WTC11 (cell line): ENCODE results near the gene RTCA. TPM values are rescaled to one million over a fixed set of nuclear protein-coding genes. Genes with fewer than 3 reads are reported as not detected.

Experiments
- ATAC-seq: fragments of 200-7000 bp; cut with Tn5 transposase; 2 replicates; pipeline ENCODE4 v1.10.0; 2021; ENCODE audit warnings: mild to moderate bottlenecking, moderate library complexity
- CTCF ChIA-PET: fragments of 300-600 bp; sonication (Branson Sonifier 250); formaldehyde crosslinking; loops from one replicate; lab custom pipeline; 2021; ENCODE audit warnings: antibody characterized with exemption; lab: Charles Lee
- POLR2A ChIA-PET: fragments of 350-600 bp; sonication (Branson Sonifier 250); formaldehyde crosslinking; loops from one replicate; lab custom pipeline; 2021; ENCODE audit warnings: antibody characterized with exemption; lab: Charles Lee
- DNase-seq: peaks from one replicate; pipeline ENCODE4 v3.0.0; 2021; ENCODE audit warnings: low spot score
- H3K27ac Mint-ChIP-seq: 2 replicates; pipeline ENCODE4 v1.8.0; 2021; ENCODE audit warnings: mixed read lengths
- H3K27me3 Mint-ChIP-seq: 2 replicates; pipeline ENCODE4 v1.8.0; 2021; ENCODE audit warnings: low read depth, mild to moderate bottlenecking, moderate library complexity, mixed read lengths
- H3K36me3 Mint-ChIP-seq: 2 replicates; pipeline ENCODE4 v1.8.0; 2021; ENCODE audit warnings: mixed read lengths
- H3K4me1 Mint-ChIP-seq: 2 replicates; pipeline ENCODE4 v1.8.0; 2022; ENCODE audit warnings: mixed read lengths
- H3K4me3 Mint-ChIP-seq: 2 replicates; pipeline ENCODE4 v1.8.0; 2021; ENCODE audit warnings: mild to moderate bottlenecking, moderate library complexity, mixed read lengths
- H3K9me3 Mint-ChIP-seq: 2 replicates; pipeline ENCODE4 v1.8.0; 2021; ENCODE audit warnings: mixed read lengths
- ATF3 ChIP-seq: sonication (generic); formaldehyde crosslinking; conservative IDR thresholded peaks from 2 replicates; pipeline ENCODE4 v1.8.1; 2022; ENCODE audit warnings: mild to moderate bottlenecking, missing genetic modification reagents
- CBFB ChIP-seq: sonication (generic); formaldehyde crosslinking; IDR thresholded peaks from 2 replicates; pipeline ENCODE4 v1.8.1; 2022; ENCODE audit warnings: mild to moderate bottlenecking, low read depth, missing genetic modification reagents
- CREB1 ChIP-seq: sonication (generic); formaldehyde crosslinking; IDR thresholded peaks from 2 replicates; pipeline ENCODE4 v1.8.0; 2023; ENCODE audit warnings: mild to moderate bottlenecking, missing genetic modification reagents
- E2F5 ChIP-seq: sonication (generic); formaldehyde crosslinking; IDR thresholded peaks from 2 replicates; pipeline ENCODE4 v1.8.1; 2022; ENCODE audit warnings: mild to moderate bottlenecking, moderate library complexity, missing genetic modification reagents
- ESRRA ChIP-seq: sonication (generic); formaldehyde crosslinking; IDR thresholded peaks from 2 replicates; pipeline ENCODE4 v1.8.1; 2022; ENCODE audit warnings: mild to moderate bottlenecking, missing genetic modification reagents, borderline replicate concordance
- FOXP1 ChIP-seq: sonication (generic); formaldehyde crosslinking; IDR thresholded peaks from 2 replicates; pipeline ENCODE4 v1.8.0; 2022; ENCODE audit warnings: missing genetic modification reagents, mild to moderate bottlenecking, moderate library complexity, borderline replicate concordance
- GTF2I ChIP-seq: fragments of 250-450 bp; sonication (Bioruptor Pico); conservative IDR thresholded peaks from 2 replicates; pipeline ENCODE4 v1.4.0; 2021; ENCODE audit warnings: mild to moderate bottlenecking
- MYBL2 ChIP-seq: sonication (generic); formaldehyde crosslinking; IDR thresholded peaks from 2 replicates; pipeline ENCODE4 v1.8.1; 2023; ENCODE audit warnings: mild to moderate bottlenecking, moderate library complexity, missing genetic modification reagents
- NR1H2 ChIP-seq: sonication (generic); formaldehyde crosslinking; IDR thresholded peaks from 2 replicates; pipeline ENCODE4 v1.9.0; 2021; ENCODE audit warnings: mild to moderate bottlenecking, moderate library complexity, missing genetic modification reagents
- OVOL2 ChIP-seq: fragments of 250-450 bp; sonication (Bioruptor Pico); IDR thresholded peaks from 2 replicates; pipeline ENCODE4 v1.9.0; 2021; ENCODE audit warnings: mild to moderate bottlenecking, borderline replicate concordance
- TEAD1 ChIP-seq: sonication (generic); formaldehyde crosslinking; IDR thresholded peaks from 2 replicates; pipeline ENCODE4 v1.8.0; 2022; ENCODE audit warnings: mild to moderate bottlenecking, missing genetic modification reagents
- ZNF423 ChIP-seq: fragments of 250-450 bp; sonication (Bioruptor Pico); IDR thresholded peaks from 2 replicates; pipeline ENCODE4 v2.1.2; 2022; ENCODE audit warnings: mild to moderate bottlenecking, moderate library complexity
- total RNA-seq: library from RNA; stranded (reverse); gene quantifications from 3 replicates; pipeline ENCODE4 v1.2.3, GENCODE V29; 2021
- TF ChIP-seq, protein P1 (sequence below): sonication (generic); formaldehyde crosslinking; IDR thresholded peaks from 2 replicates; pipeline ENCODE4 v1.8.1; 2023; ENCODE audit warnings: mild to moderate bottlenecking, missing genetic modification reagents, borderline replicate concordance
- TF ChIP-seq, protein P2 (sequence below): fragments of 250-450 bp; sonication (Bioruptor Pico); IDR thresholded peaks from 2 replicates; pipeline ENCODE4 v1.9.0; 2021; ENCODE audit warnings: mild to moderate bottlenecking, borderline replicate concordance
- TF ChIP-seq, protein P3 (sequence below): fragments of 250-450 bp; sonication (Bioruptor Pico); IDR thresholded peaks from 2 replicates; pipeline ENCODE4 v1.9.0; 2021; ENCODE audit warnings: moderate library complexity, mild to moderate bottlenecking, inconsistent platforms, borderline replicate concordance
- TF ChIP-seq, protein P4 (sequence below): sonication (generic); formaldehyde crosslinking; IDR thresholded peaks from 2 replicates; pipeline ENCODE4 v1.8.0; 2022; ENCODE audit warnings: mild to moderate bottlenecking, missing genetic modification reagents

The RTCA gene
- total RNA-seq, 1 experiment from 2014 or later = 35.7 TPM

- TF ChIP-seq E2F5 (CRISPR knock-in tag) (no peak), OVOL2 (CRISPR knock-in tag) (no peak), ZNF423 (CRISPR knock-in tag) (no peak), CBFB (no peak)
Observed at GRCh38 chr1:100277866-100278265, 11.8 kb downstream of the RTCA start (continued).

DNA sequence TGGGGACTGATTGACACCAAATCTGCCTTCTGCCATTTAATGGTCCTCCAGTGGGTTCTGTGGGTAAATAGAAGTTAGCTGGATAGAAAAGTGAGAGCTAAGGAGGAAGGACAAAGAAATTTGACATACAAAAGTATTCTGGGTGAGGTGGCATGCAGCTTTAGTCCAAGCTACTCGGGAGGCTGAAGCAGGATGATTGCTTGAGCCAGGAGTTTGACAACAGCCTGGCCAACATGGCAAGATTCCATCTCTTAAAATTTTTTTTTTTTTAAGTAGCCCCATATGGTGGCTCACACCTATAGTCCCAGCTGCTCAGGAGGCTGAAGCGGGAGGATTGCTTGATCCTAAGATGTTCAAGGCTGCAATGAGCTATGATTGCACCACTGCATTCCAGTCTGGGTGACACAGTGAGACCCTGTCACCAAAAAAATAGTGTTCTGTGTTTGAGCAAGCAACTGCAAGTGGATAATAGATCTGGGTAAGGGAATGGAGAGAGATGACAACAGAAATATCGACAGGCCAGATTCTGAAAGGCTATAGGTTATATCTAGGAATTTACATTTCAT lies 13.4 kb downstream of the RTCA start:
- no peak for ATAC-seq
- Mint-ChIP-seq H3K27ac (no peak overlapping the region), H3K36me3 (peaks cover 57% of the 10 kb centered on the region)

GRCh38 chr1:100279954-100280682 lies 14.1 kb downstream of the RTCA start:
- Mint-ChIP-seq H3K4me1 (no peaks in the 10 kb centered on the region), H3K27me3 (no peaks in the 10 kb centered on the region), H3K27ac (no peak overlapping the region), H3K4me3 (no peak overlapping the region), H3K36me3 (peaks cover 56% of the 10 kb centered on the region), H3K9me3 (no peaks in the 10 kb centered on the region)
- TF ChIP-seq MYBL2 (CRISPR knock-in tag) = no peak
- TF ChIP-seq FOXP1 (CRISPR knock-in tag) = no peak
- TF ChIP-seq, protein P1, sequence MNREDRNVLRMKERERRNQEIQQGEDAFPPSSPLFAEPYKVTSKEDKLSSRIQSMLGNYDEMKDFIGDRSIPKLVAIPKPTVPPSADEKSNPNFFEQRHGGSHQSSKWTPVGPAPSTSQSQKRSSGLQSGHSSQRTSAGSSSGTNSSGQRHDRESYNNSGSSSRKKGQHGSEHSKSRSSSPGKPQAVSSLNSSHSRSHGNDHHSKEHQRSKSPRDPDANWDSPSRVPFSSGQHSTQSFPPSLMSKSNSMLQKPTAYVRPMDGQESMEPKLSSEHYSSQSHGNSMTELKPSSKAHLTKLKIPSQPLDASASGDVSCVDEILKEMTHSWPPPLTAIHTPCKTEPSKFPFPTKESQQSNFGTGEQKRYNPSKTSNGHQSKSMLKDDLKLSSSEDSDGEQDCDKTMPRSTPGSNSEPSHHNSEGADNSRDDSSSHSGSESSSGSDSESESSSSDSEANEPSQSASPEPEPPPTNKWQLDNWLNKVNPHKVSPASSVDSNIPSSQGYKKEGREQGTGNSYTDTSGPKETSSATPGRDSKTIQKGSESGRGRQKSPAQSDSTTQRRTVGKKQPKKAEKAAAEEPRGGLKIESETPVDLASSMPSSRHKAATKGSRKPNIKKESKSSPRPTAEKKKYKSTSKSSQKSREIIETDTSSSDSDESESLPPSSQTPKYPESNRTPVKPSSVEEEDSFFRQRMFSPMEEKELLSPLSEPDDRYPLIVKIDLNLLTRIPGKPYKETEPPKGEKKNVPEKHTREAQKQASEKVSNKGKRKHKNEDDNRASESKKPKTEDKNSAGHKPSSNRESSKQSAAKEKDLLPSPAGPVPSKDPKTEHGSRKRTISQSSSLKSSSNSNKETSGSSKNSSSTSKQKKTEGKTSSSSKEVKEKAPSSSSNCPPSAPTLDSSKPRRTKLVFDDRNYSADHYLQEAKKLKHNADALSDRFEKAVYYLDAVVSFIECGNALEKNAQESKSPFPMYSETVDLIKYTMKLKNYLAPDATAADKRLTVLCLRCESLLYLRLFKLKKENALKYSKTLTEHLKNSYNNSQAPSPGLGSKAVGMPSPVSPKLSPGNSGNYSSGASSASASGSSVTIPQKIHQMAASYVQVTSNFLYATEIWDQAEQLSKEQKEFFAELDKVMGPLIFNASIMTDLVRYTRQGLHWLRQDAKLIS (CRISPR knock-in tag) = no peak
- TF ChIP-seq ESRRA (CRISPR knock-in tag) = no peak
- TF ChIP-seq GTF2I (CRISPR knock-in tag) = no peak
- no peak for TF ChIP-seq ATF3
- no peak for TF ChIP-seq TEAD1
- no peak for ATAC-seq
- ChIA-PET CTCF (no interaction called here), POLR2A (no interaction called here)
- no peak for DNase-seq

More for the DNA sequence above, 13.4 kb downstream of the RTCA start:
- POLR2A ChIA-PET = no interaction called here
- Mint-ChIP-seq H3K4me3 (no peak overlapping the region), H3K27me3 (no peaks in the 10 kb centered on the region), H3K4me1 (no peaks in the 10 kb centered on the region), H3K9me3 (no peaks in the 10 kb centered on the region)
- TF ChIP-seq ATF3 (no peak), CREB1 (no peak), MYBL2 (CRISPR knock-in tag) (no peak), NR1H2 (CRISPR knock-in tag) (no peak)
- TF ChIP-seq, protein P2, sequence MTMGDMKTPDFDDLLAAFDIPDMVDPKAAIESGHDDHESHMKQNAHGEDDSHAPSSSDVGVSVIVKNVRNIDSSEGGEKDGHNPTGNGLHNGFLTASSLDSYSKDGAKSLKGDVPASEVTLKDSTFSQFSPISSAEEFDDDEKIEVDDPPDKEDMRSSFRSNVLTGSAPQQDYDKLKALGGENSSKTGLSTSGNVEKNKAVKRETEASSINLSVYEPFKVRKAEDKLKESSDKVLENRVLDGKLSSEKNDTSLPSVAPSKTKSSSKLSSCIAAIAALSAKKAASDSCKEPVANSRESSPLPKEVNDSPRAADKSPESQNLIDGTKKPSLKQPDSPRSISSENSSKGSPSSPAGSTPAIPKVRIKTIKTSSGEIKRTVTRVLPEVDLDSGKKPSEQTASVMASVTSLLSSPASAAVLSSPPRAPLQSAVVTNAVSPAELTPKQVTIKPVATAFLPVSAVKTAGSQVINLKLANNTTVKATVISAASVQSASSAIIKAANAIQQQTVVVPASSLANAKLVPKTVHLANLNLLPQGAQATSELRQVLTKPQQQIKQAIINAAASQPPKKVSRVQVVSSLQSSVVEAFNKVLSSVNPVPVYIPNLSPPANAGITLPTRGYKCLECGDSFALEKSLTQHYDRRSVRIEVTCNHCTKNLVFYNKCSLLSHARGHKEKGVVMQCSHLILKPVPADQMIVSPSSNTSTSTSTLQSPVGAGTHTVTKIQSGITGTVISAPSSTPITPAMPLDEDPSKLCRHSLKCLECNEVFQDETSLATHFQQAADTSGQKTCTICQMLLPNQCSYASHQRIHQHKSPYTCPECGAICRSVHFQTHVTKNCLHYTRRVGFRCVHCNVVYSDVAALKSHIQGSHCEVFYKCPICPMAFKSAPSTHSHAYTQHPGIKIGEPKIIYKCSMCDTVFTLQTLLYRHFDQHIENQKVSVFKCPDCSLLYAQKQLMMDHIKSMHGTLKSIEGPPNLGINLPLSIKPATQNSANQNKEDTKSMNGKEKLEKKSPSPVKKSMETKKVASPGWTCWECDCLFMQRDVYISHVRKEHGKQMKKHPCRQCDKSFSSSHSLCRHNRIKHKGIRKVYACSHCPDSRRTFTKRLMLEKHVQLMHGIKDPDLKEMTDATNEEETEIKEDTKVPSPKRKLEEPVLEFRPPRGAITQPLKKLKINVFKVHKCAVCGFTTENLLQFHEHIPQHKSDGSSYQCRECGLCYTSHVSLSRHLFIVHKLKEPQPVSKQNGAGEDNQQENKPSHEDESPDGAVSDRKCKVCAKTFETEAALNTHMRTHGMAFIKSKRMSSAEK = no peak
- TF ChIP-seq, protein P3, sequence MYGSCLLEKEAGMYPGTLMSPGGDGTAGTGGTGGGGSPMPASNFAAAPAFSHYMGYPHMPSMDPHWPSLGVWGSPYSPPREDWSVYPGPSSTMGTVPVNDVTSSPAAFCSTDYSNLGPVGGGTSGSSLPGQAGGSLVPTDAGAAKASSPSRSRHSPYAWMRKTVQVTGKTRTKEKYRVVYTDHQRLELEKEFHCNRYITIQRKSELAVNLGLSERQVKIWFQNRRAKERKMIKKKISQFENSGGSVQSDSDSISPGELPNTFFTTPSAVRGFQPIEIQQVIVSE = no peak
- TF ChIP-seq, protein P4, sequence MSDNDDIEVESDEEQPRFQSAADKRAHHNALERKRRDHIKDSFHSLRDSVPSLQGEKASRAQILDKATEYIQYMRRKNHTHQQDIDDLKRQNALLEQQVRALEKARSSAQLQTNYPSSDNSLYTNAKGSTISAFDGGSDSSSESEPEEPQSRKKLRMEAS (CRISPR knock-in tag) = no peak
- CTCF ChIA-PET = no interaction called here
- no peak for DNase-seq
